Cardiac ventricle fibroblast (primary cell): ENCODE results near the gene NEK10. TPM values are rescaled to one million over a fixed set of nuclear protein-coding genes. Genes with fewer than 3 reads are reported as not detected.

Experiments used
- total RNA-seq: library from RNA; depleted of rRNA; stranded (reverse); fragments of >200 nt; gene quantifications from 2 replicates; pipeline ENCODE4 v1.2.3, GENCODE V29; 2015

NEK10 gene
- total RNA-seq = 4.4 and 8.5 TPM in 2 replicates

GRCh38 chr3:27368831-27369607 is at the start of gene NEK10:
Gene NEK10 (minus strand): TSS chr3:27369383. CDS start chr3:27352882, 16,501 bp downstream.

Other genes with a start within 250 kb of the NEK10 start
- 38.5 and 40.6 TPM in 2 replicates for gene SLC4A7, start 115.0 kb upstream of the NEK10 start, total RNA-seq